B cell (primary cell): ENCODE measurements around the gene TOMM7.

Experiments
- CTCF ChIP-seq: fragments of 200-600 bp; IDR thresholded peaks from one replicate; pipeline ENCODE4 v1.8.0; 2022; ENCODE audit warnings: antibody characterized with exemption, mild to moderate bottlenecking
- EZH2 ChIP-seq: IDR thresholded peaks from 2 replicates; pipeline ENCODE4 v1.6.1; 2012; ENCODE audit warnings: borderline replicate concordance, low read depth, mild to moderate bottlenecking, moderate library complexity, low read length; ENCODE audit not compliant: insufficient read depth, poor library complexity, severe bottlenecking

- TF ChIP-seq CTCF (no peak), EZH2 (no peak)
Observed at GRCh38 chr7:22845221-22845834, 22.7 kb upstream of the TOMM7 start.
